A549 treated with Hydrocortisone at 1 μM for 4 hours (cell line): Measurements from ENCODE around the gene CCDC97. TPM values are rescaled to one million over a fixed set of nuclear protein-coding genes. Genes with fewer than 3 reads are reported as not detected.

Source experiments
- total RNA-seq: library from RNA; stranded (reverse); fragments of 200-300 nt; extraction: Qiagen RNA extraction; gene quantifications from 5 replicates; pipeline ENCODE4 v1.2.3, GENCODE V29; 2022

Gene CCDC97
- total RNA-seq: 35.9 to 44.6 TPM (median 41.2 TPM) in 5 replicates

GRCh38 chr19:41310033-41310831 is at the start of gene CCDC97:
Gene CCDC97 (plus strand): TSS chr19:41310172. CDS start chr19:41310311, 139 bp downstream.

DNA sequence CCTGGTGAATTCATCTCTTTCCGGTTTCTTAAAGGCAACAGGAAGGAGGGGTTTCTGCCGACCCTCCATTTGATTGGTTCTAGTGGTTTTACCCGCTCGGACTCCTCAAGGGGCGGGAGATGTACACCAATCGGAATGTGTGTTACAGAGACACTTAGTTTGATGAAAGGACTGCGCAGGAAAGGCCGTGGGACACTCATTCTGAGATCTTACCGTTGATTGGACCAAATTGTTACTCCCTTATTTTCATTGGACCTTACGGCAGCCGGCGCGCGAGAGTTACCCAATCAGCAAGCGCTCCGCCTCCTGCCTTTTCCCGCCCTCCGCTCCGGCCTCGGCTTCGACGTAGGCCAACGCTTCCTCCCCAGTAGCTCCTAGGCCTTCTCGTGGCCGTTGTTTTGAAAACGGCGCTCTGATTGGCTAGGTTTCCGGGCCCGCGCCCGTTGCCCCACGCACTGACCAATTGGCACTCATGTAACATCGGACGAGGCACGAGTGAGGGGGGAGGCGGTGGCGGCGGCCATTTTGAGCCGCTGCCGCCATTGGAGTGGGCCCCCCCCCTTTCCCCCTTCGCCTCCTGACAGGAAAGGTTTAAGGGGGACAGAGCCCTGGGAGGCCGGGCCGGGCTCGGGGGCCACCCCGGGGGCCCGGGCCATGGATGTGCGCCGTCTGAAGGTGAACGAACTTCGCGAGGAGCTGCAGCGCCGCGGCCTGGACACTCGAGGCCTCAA is 46.0 kb upstream of the CCDC97 start, which contains the start of gene HNRNPUL1:
Gene HNRNPUL1 (plus strand): TSS at position 523 of the 731 bp plus-strand sequence. CDS start 132 bp downstream, at position 655.

GRCh38 chr19:41353466-41354342 is 43.7 kb downstream of the CCDC97 start, which contains the start of gene TGFB1:
Gene TGFB1 (minus strand): TSS chr19:41353922. CDS start chr19:41353044, 878 bp downstream.

DNA sequence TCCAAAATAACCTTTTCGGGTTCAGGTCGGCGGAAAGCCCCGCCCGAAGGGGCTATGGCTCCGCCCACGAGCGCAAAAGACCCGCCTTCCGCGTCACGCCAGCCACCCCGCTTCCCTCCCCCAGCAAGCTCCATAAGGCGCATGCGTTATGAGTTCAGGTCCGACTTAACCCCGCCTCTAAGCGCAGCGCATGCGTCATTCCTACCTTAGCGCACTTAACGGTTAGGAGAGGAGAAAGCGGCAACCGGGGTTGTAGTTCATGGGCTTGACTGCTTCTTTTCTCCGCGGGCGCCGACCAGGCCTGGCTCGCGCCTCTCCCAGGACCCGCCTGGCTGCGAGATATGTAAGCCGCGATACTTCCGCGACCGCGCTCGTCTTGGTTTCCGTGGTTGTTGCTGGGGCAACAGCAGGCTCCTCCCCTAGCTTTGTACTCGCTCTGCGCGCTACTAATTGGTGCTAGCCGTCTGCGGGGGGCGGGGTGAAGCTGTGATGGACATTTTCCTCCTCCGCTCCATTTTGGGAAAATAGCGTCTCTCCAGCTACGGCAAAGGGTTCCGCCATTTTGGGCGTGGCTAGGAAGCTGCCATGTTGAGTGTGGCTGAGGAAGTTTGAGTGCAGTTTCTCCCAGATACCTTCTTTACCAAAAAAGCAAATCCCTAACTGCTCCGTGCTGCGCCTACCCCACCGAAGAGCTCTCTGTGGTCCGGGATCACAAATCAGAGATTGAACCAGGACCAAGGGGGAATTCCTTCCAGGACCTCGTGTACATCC is 54.0 kb downstream of the CCDC97 start, which contains the start of gene B9D2:
Gene B9D2 (minus strand): TSS at position 397 of the 771 bp plus-strand sequence. CDS start 630 bp downstream, outside the sequence.

Other genes with a start within 250 kb of the CCDC97 start
- gene CYP2A13, start 221.7 kb upstream of the CCDC97 start, total RNA-seq: not detected in 5 replicates
- not detected in 5 replicates for gene CYP2F1, start 195.7 kb upstream of the CCDC97 start, total RNA-seq
- 19.2 to 22.5 TPM (median 19.7 TPM) in 5 replicates for gene CYP2S1, start 117.0 kb upstream of the CCDC97 start, total RNA-seq
- gene AXL, start 90.9 kb upstream of the CCDC97 start, total RNA-seq: 93.5 to 121 TPM (median 96.9 TPM) in 5 replicates
- gene HNRNPUL1, start 45.8 kb upstream of the CCDC97 start, total RNA-seq: 282 to 347 TPM (median 290 TPM) in 5 replicates
- gene TGFB1, start 43.8 kb downstream of the CCDC97 start, total RNA-seq: 131 to 147 TPM (median 141 TPM) in 5 replicates
- gene B9D2, start 54.0 kb downstream of the CCDC97 start, total RNA-seq: 24.0 to 32.5 TPM (median 30.0 TPM) in 5 replicates
- 4.3 to 5.8 TPM (median 4.9 TPM) in 5 replicates for gene TMEM91, start 66.4 kb downstream of the CCDC97 start, total RNA-seq
- gene EXOSC5, start 87.2 kb downstream of the CCDC97 start, total RNA-seq: 74.9 to 102 TPM (median 92.2 TPM) in 5 replicates
- 34.9 to 47.4 TPM (median 40.9 TPM) in 5 replicates for gene BCKDHA, start 87.6 kb downstream of the CCDC97 start, total RNA-seq
- 0.09 to 0.33 TPM (median 0.12 TPM) in 4 of 5 replicates, not detected in the other for gene B3GNT8, start 117.2 kb downstream of the CCDC97 start, total RNA-seq
- 102 to 116 TPM (median 108 TPM) in 5 replicates for gene DMAC2, start 129.7 kb downstream of the CCDC97 start, total RNA-seq
- gene ERICH4, start 133.0 kb downstream of the CCDC97 start, total RNA-seq: not detected in 5 replicates